HG03196 (cell line): ENCODE measurements around the gene ITGBL1.

Experiments used
- ATAC-seq: cut with Tn5 transposase; IDR thresholded peaks from one replicate; pipeline ENCODE4 v1.9.1; 2021; ENCODE audit not compliant: unreplicated experiment

ITGBL1 gene

GRCh38 chr13:101555610-101556009 lies 103.1 kb downstream of the ITGBL1 start:
- no peak for ATAC-seq

DNA sequence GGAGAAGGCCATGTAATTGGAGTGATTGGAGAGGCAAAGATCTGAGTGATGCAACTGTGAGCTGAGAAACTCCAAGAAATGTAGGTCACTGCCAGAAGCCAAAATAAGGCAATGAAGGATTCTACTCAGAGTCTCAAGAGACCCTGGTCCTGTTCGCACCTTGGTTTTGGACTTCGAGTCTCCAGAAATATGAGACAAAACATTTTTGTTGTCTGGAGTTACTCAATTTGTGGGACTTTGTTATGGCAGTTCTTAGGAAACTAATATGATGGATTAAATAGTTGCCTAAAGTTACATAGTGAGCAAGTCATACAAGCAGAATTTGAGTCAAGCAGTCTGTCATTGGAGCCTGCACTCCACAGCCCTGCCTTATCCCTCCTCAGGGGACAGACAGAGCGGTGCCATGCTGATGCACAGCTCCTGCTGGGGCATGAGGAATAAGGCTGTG lies 104.2 kb downstream of the ITGBL1 start:
- ATAC-seq = no peak

DNA sequence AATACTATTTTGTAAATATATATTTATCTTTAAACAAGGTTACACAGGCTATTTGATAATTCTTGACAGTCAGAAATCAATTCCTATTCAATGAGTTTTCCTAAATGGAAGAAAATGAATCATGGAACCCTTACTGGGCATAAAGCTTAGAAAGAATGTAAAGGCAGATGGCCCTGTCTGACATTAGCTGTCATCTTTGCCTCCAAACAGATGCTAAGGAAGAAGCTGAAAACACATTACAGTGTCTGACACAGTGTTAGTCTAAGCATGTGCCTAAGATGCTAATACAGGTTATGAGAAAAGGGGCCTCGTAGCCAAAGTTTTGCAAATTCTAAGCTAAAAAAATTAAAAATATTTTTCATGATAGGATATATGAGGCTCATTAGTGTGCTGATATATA lies 112.8 kb downstream of the ITGBL1 start:
- no peak for ATAC-seq

GRCh38 chr13:101567841-101568240 lies 115.4 kb downstream of the ITGBL1 start:
- no peak for ATAC-seq

DNA sequence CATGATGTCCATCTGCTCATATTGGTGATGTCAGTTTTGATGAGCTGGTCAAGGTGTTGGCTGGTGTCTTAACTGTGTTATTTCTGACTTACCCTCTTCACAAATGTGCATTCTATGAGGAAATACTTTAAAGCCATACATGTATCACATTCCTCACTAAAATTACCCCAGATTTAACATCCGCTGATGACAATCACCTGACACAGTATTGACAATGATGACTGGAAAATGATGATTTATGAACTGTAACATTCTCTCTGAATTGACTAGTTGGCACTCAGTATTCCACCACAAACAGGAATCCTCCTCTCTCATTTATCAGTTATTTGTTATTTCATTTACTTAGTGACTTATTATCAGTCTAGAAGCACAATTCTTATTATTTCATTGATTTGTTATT lies 117.3 kb downstream of the ITGBL1 start:
- ATAC-seq = no peak

- ATAC-seq = no peak
Observed at GRCh38 chr13:101570410-101570809, 117.9 kb downstream of the ITGBL1 start.

GRCh38 chr13:101572456-101572855 lies 120.0 kb downstream of the ITGBL1 start:
- no peak for ATAC-seq

GRCh38 chr13:101575581-101575980 lies 123.1 kb downstream of the ITGBL1 start:
- no peak for ATAC-seq

DNA sequence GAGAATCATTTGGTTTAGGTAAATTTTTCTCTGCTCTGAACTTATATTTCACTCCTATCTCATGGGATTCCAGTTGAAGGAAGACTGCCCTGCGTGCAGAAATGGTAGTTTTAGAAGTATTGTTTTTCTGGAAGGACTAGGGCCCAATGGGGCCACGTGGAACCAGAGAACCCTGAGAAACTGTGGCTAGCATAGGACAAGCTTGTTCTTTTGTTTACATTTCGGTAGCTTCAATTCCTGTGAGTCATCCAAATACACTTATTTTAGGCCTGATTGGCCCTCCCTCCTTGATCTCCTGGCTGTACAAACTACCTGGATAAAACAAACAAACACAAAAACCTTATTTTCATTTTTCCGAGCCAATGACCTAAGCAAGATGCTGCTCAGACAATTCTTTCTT lies 124.0 kb downstream of the ITGBL1 start:
- ATAC-seq = no peak

DNA sequence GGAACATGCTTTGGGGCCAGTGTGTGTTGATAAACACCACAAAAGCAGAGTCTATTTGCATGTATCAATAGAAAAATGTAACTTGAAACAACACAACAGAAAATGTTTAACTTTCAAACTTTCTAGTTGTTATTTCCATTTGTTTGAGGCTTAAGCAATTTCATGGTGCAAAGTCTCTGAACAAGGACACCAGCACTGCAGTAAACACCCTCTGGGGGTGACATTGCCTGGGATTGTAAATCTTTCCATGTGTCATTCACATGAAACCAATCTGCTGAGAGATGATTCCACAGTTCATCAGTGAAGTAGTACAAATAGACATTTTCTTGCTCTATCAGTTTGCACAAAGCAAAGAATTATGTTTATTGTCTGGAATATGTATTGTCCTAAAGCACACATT lies 124.5 kb downstream of the ITGBL1 start:
- ATAC-seq = no peak

GRCh38 chr13:101579281-101579802 lies 126.9 kb downstream of the ITGBL1 start:
- no peak for ATAC-seq

DNA sequence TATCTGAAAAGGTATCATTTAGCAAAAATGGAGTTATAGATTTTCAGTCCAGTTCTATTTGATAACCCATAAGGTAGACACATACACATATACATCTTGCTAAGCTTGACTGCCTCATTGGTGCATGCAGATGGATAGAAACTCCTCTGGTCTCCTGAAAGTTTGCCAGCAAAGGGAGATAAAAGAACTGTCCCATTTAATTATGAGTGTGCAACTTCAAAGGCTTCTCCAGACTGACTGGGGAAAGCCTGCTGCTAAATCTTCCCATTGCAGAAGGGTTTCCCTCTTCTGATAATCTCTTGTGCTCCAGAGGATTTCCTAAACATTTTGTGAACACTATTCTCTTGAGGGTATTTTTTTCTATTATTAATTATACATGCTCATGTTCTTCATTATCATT lies 131.9 kb downstream of the ITGBL1 start:
- ATAC-seq = no peak

DNA sequence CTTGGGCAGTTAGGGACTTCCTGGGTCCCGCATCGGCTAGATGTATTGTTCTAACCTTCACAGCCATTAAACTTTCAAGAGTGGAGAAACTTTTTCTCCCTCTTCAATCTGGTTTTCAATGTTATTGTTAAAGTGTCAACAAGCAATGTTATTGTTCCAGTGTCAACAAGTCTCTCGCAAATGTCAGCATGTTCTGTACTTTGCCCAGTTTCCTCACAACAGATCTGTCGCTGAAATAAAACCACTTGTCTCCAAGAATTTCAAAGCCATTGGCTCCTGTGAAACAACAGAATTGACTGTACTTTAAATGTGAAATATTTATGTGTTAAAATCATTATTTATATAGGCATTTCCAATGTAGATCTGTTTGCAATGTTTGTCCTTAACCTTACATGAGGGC lies 138.0 kb downstream of the ITGBL1 start:
- no peak for ATAC-seq

DNA sequence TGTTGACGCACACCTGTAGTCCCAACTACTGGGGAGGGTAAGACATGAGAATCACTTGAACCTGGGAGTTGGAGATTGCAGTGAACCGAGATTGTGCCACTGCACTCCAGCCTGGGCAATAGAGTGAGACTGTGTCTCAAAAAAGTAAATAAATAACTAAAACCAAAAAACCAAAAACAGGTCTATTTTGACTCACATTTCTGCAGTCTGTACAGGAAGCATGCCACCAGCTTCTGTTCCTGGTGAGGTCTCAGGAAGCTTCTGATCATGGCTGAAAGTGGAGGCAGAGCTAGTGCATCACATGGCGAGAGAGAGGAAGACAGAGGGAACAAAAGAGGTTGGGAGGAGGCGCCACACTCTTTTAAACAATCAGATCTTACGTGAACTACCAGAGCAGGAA lies 142.5 kb downstream of the ITGBL1 start:
- ATAC-seq = no peak

GRCh38 chr13:101596803-101597202 lies 144.3 kb downstream of the ITGBL1 start:
- no peak for ATAC-seq

DNA sequence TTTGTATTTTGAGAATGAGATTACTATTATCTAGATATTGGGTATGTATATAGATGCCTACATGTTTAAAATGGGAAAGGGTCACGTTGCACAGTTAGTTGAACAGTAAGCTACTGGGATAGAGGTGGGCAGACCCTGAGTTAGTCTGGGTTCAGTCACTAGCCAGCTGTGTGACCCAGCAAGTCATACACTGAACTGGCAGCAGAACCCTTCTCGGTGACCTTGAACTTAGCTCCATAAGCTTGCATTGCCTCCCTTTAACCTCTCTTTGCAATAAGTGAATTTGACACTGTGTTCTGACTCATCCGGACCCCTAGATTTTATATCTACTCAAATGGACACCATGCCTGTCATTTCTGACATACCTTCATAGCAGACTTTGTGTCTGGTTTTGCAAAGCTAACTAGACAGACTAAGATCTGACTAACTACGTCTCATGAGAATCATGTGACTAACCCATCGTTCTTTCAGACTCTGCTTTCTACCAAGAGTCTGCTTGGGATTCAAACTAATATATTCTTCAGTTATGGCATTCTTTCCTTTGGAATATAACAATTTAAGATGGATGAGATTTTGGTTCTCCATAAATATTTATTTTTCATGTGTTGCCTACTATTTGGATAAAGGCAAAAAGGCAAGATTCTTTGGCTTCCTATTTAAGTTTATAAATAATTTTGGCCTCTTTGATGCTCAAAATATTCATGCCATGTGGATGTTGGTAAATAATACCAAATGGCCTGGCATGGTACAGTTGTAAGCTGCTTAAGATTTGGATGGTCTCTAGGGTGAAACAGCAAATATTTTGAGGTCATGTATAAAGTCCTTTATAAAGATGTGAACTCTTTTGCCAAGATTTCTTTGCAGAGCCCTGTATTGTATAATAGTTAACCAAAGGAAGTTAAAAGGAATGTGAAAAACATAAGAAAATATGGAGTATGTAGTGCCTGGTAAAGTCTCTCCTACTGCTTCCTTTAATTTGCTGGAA lies 159.3 kb downstream of the ITGBL1 start:
- no peak for ATAC-seq

GRCh38 chr13:101612735-101613134 lies 160.3 kb downstream of the ITGBL1 start:
- no peak for ATAC-seq

GRCh38 chr13:101614491-101614890 lies 162.0 kb downstream of the ITGBL1 start:
- ATAC-seq = no peak

DNA sequence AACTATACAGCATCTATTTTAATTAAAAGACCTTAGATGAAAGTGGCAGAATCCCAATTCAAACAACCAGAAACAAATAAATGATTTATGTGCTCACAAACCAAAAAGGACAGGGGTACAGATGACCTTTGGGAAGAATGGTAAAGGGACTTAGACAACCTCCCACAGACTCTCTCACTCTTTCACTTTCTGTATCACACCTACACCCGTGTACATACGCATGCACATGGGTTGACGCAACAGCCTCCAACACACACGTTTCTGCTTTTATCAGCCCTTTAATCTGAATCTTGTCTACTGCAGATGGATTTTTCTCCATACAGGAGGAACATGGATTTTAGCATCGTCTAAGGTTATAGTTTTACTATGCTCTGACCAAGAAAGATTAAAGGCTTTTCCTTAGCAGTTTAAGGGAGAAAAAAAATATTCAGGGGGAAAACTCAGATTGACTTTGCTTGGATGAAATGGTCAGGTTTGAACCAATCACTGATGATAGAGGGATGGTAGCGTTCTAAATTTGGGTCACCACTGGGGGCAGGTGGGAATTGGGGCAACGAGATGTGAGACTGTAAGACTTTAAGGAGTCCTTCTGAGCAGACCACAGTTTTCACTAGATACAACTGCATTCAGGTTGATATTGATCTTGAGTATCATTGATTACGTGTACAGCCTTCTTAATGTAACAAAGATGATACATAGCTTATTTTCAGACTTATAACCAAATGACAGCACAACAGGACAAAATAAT lies 166.1 kb downstream of the ITGBL1 start:
- ATAC-seq = no peak

- no peak for ATAC-seq
Observed at GRCh38 chr13:101621099-101621498, 168.6 kb downstream of the ITGBL1 start.

GRCh38 chr13:101623470-101624209 lies 171.2 kb downstream of the ITGBL1 start:
- ATAC-seq = no peak
